Neuronal stem cell (in vitro differentiated cells): ENCODE measurements around the gene ALAD.

Experiments
- DNase-seq: peaks from one replicate; pipeline ENCODE4 v3.0.0-alpha.2; 2013; ENCODE audit warnings: low spot score
- H2AFZ ChIP-seq: one replicate; pipeline ENCODE4 v1.6.1; 2013; ENCODE audit warnings: mild to moderate bottlenecking, low read length, inconsistent platforms
- H2AK5ac ChIP-seq: 2 replicates; pipeline ENCODE4 v1.6.1; 2013; ENCODE audit warnings: low read depth, mild to moderate bottlenecking, inconsistent platforms, low read length, moderate library complexity, mixed read lengths
- H2BK120ac ChIP-seq: 2 replicates; pipeline ENCODE4 v1.6.1; 2013; ENCODE audit warnings: low read depth, mild to moderate bottlenecking, inconsistent platforms, low read length, moderate library complexity, mixed read lengths
- H2BK12ac ChIP-seq: one replicate; pipeline ENCODE4 v1.6.1; 2013; ENCODE audit warnings: low read length, inconsistent platforms
- H2BK15ac ChIP-seq: 2 replicates; pipeline ENCODE4 v1.6.1; 2013; ENCODE audit warnings: mild to moderate bottlenecking, low read length, inconsistent platforms, mixed read lengths
- H2BK5ac ChIP-seq: one replicate; pipeline ENCODE4 v1.6.1; 2013; ENCODE audit warnings: inconsistent platforms, mild to moderate bottlenecking, low read length, moderate library complexity
- H3K14ac ChIP-seq: one replicate; pipeline ENCODE4 v1.6.1; 2013; ENCODE audit warnings: low read length, inconsistent platforms
- H3K18ac ChIP-seq: 2 replicates; pipeline ENCODE4 v1.6.1; 2013; ENCODE audit warnings: low read length, inconsistent platforms
- H3K23ac ChIP-seq: 2 replicates; pipeline ENCODE4 v1.6.1; 2013; ENCODE audit warnings: low read depth, mild to moderate bottlenecking, mixed read lengths, low read length, inconsistent platforms; ENCODE audit not compliant: poor library complexity
- H3K27ac ChIP-seq: replicated peaks from 3 replicates; pipeline ENCODE4 v1.5.1; 2013; ENCODE audit warnings: low read length, inconsistent platforms
- H3K27me3 ChIP-seq, 3 experiments: 2 replicates each; pipeline ENCODE4 v1.6.1; 2013; ENCODE audit warnings: low read length in 3 of 3, mild to moderate bottlenecking in 2 of 3, inconsistent platforms in 1 of 3, low read depth in 1 of 3, mixed read lengths in 1 of 3, moderate library complexity in 1 of 3; ENCODE audit not compliant: control insufficient read depth in 3 of 3, insufficient read depth in 3 of 3
- H3K36me3 ChIP-seq, 2 donors: replicated peaks in 1 of 2; 2 replicates each; pipeline ENCODE4 v1.6.1; 2013; ENCODE audit warnings: low read length in 2 of 2; ENCODE audit not compliant: control insufficient read depth in 2 of 2, insufficient read depth in 2 of 2
- H3K4ac ChIP-seq: 2 replicates; pipeline ENCODE4 v1.6.1; 2013; ENCODE audit warnings: inconsistent platforms, mild to moderate bottlenecking, low read length, moderate library complexity
- H3K4me1 ChIP-seq, 2 donors: 1 replicate in 1 of 2; 2 replicates in 1 of 2; pipeline ENCODE4 v1.6.1; 2013; ENCODE audit warnings: low read length in 2 of 2, low read depth in 1 of 2; ENCODE audit not compliant: control insufficient read depth in 2 of 2, insufficient read depth in 1 of 2
- H3K4me2 ChIP-seq: one replicate; pipeline ENCODE4 v1.6.1; 2013; ENCODE audit warnings: mild to moderate bottlenecking, low read length, inconsistent platforms; ENCODE audit not compliant: insufficient read depth, poor library complexity, severe bottlenecking
- H3K4me3 ChIP-seq, 2 donors: 2 replicates each; pipeline ENCODE4 v1.5.1; 2013; ENCODE audit warnings: low read length in 2 of 2, mild to moderate bottlenecking in 2 of 2, inconsistent platforms in 1 of 2, moderate library complexity in 1 of 2
- H3K79me1 ChIP-seq: one replicate; pipeline ENCODE4 v1.6.1; 2013; ENCODE audit warnings: low read depth, mild to moderate bottlenecking, inconsistent platforms, low read length, moderate library complexity
- H3K9ac ChIP-seq: one replicate; pipeline ENCODE4 v1.6.1; 2013; ENCODE audit warnings: mild to moderate bottlenecking, low read depth, low read length, inconsistent platforms; ENCODE audit not compliant: poor library complexity
- H3K9me3 ChIP-seq, 2 donors: replicated peaks in 1 of 2; 2 replicates each; pipeline versions ENCODE3 to v1.6.1; 2013; ENCODE audit warnings: low read length in 2 of 2, mild to moderate bottlenecking in 2 of 2, inconsistent platforms in 1 of 2, low read depth in 1 of 2, mixed read lengths in 1 of 2, moderate library complexity in 1 of 2; ENCODE audit not compliant: control insufficient read depth in 2 of 2, insufficient read depth in 1 of 2
- H4K8ac ChIP-seq: one replicate; pipeline ENCODE4 v1.6.1; 2013; ENCODE audit warnings: low read depth, mild to moderate bottlenecking, inconsistent platforms, low read length, moderate library complexity
- H4K91ac ChIP-seq: one replicate; pipeline ENCODE4 v1.6.1; 2013; ENCODE audit warnings: low read length, low read depth, mild to moderate bottlenecking, inconsistent platforms; ENCODE audit not compliant: poor library complexity
- WGBS, 2 donors: extraction: QIAGEN DNeasy Blood & Tissue Kit; methylation state at CpG; one replicate each; pipeline ENCODE4 v1.1.7; 2013; ENCODE audit warnings: missing lambda C conversion rate in 2 of 2, mixed read lengths in 1 of 2; ENCODE audit not compliant: insufficient read length in 2 of 2, insufficient replicate concordance in 1 of 2; ENCODE audit errors: extremely low coverage in 2 of 2; 5-methylcytosine and 5-hydroxymethylcytosine counted together

The ALAD gene

GRCh38 chr9:113363336-113363735, 37.7 kb downstream of the ALAD start:
- Histone ChIP-seq H3K27ac (no peak overlapping the region), H3K4me1 (peaks cover 8 to 9% of the 10 kb centered on the region in 2 donors), H3K4ac (no peak overlapping the region), H3K23ac (no peak overlapping the region), H2BK15ac (no peak overlapping the region), H3K36me3 (no peaks in the 10 kb centered on the region), H3K9me3 (no peaks in the 10 kb centered on the region), H2AK5ac (no peak overlapping the region), H2BK120ac (no peak overlapping the region), H2BK5ac (no peak overlapping the region), H3K9ac (no peak overlapping the region), H2AFZ (no peak overlapping the region), H3K14ac (no peak overlapping the region), H3K79me1 (no peaks in the 10 kb centered on the region), H3K4me3 (no peak overlapping the region), H2BK12ac (no peak overlapping the region), H3K18ac (no peak overlapping the region), H3K27me3 (peaks cover 0 to 37% (median 0%) of the 10 kb centered on the region in 3 experiments), H3K4me2 (no peak overlapping the region), H4K91ac (no peak overlapping the region), H4K8ac (no peak overlapping the region)
- WGBS, 2 donors = no CpG with 5 or more reads among the region's 3 CpGs
- DNase-seq = no peak

GRCh38 chr9:113361304-113362018, 39.6 kb downstream of the ALAD start:
- Histone ChIP-seq H3K36me3 (no peaks in the 10 kb centered on the region), H4K91ac (no peak overlapping the region), H3K4me2 (no peak overlapping the region), H2AFZ (no peak overlapping the region), H3K27me3 (peaks cover 0 to 36% (median 0%) of the 10 kb centered on the region in 3 experiments), H3K4ac (no peak overlapping the region), H2BK5ac (no peak overlapping the region), H3K4me3 (no peak overlapping the region), H3K9ac (no peak overlapping the region), H3K23ac (no peak overlapping the region), H2AK5ac (no peak overlapping the region), H3K14ac (no peak overlapping the region), H4K8ac (no peak overlapping the region), H3K4me1 (peaks cover 8 to 9% of the 10 kb centered on the region in 2 donors), H2BK15ac (no peak overlapping the region), H3K18ac (no peak overlapping the region), H3K27ac (no peak overlapping the region), H2BK12ac (no peak overlapping the region), H3K9me3 (no peaks in the 10 kb centered on the region), H3K79me1 (no peaks in the 10 kb centered on the region), H2BK120ac (no peak overlapping the region)
- no CpG with 5 or more reads among the region's 7 CpGs for WGBS, 2 donors
- DNase-seq = no peak

- Histone ChIP-seq H2BK120ac (no peak overlapping the region), H3K4me1 (peaks cover 8 to 9% of the 10 kb centered on the region in 2 donors), H3K27ac (no peak overlapping the region), H3K36me3 (no peaks in the 10 kb centered on the region), H3K4me2 (no peak overlapping the region), H3K4ac (no peak overlapping the region), H3K4me3 (no peak overlapping the region), H2AFZ (no peak overlapping the region), H2BK15ac (no peak overlapping the region), H3K9ac (no peak overlapping the region), H2BK12ac (no peak overlapping the region), H3K14ac (no peak overlapping the region), H3K23ac (no peak overlapping the region), H3K18ac (no peak overlapping the region), H4K91ac (no peak overlapping the region), H3K9me3 (no peaks in the 10 kb centered on the region), H4K8ac (no peak overlapping the region), H3K27me3 (peaks cover 0 to 38% (median 0%) of the 10 kb centered on the region in 3 experiments), H2BK5ac (no peak overlapping the region), H3K79me1 (no peaks in the 10 kb centered on the region), H2AK5ac (no peak overlapping the region)
- 100% methylated on average over 2 of the region's 15 CpGs; no CpG with 5 or more reads in 1 of the 2 donors for WGBS, 2 donors
- no peak for DNase-seq
Observed at GRCh38 chr9:113360242-113360842, 40.7 kb downstream of the ALAD start.

- Histone ChIP-seq H2AFZ (no peak overlapping the region), H2BK12ac (no peak overlapping the region), H3K23ac (no peak overlapping the region), H3K4me2 (no peak overlapping the region), H2BK120ac (no peak overlapping the region), H4K91ac (no peak overlapping the region), H3K14ac (no peak overlapping the region), H3K4ac (no peak overlapping the region), H3K18ac (no peak overlapping the region), H2BK15ac (no peak overlapping the region), H3K4me3 (no peak overlapping the region), H3K27me3 (peaks cover 0 to 46% (median 0%) of the 10 kb centered on the region in 3 experiments), H3K36me3 (no peaks in the 10 kb centered on the region), H3K9me3 (no peaks in the 10 kb centered on the region), H3K4me1 (peaks cover 8 to 9% of the 10 kb centered on the region in 2 donors), H2AK5ac (no peak overlapping the region), H3K79me1 (no peaks in the 10 kb centered on the region), H3K27ac (no peak overlapping the region), H3K9ac (no peak overlapping the region), H4K8ac (no peak overlapping the region), H2BK5ac (no peak overlapping the region)
- no peak for DNase-seq
- no CpG with 5 or more reads among the region's 1 CpG for WGBS, 2 donors
Observed at GRCh38 chr9:113359385-113359784, 41.7 kb downstream of the ALAD start.
